Body of pancreas (tissue), 4 donors: ENCODE results near the gene AVPI1.
"Not testable (repeated sequence)": the region's sequence is repeated elsewhere in the genome, so short reads cannot be mapped to it uniquely, and the experiment has no call there.

Experiments used
- POLR2A ChIP-seq, 3 donors: fragments of 450-650 bp; IDR thresholded peaks; one replicate each; pipeline ENCODE4 v1.6.1; 2016; ENCODE audit warnings: antibody characterized with exemption in 3 of 3, mild to moderate bottlenecking in 2 of 3
- TF ChIP-seq, protein P1 (sequence below), 7 experiments: fragments of 450-650 bp in 4 of 7; fragments of 200-600 bp in 3 of 7; sonication (generic) in 3 of 7; IDR thresholded peaks; one replicate each; pipeline ENCODE4 v1.5.1; 2016 to 2019; ENCODE audit warnings: antibody characterized with exemption in 7 of 7

DNA sequence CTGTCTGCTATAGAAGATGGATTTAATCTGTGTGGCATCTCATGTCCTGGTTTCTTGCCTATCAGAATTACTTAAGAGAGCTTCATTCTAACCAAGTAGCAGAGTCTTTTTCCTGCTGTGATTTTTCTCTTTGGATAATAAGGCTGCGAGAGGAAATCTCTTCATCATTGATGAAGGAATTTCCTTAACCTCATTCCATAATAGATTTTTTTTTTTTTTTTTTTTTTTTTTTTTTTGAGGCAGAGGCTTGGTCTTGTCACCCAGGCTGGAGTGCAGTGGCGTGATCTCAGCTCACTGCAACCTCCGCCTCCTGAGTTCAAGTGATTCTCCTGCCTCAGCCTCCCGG, 37.7 kb downstream of the AVPI1 start:
- TF ChIP-seq, protein P1, sequence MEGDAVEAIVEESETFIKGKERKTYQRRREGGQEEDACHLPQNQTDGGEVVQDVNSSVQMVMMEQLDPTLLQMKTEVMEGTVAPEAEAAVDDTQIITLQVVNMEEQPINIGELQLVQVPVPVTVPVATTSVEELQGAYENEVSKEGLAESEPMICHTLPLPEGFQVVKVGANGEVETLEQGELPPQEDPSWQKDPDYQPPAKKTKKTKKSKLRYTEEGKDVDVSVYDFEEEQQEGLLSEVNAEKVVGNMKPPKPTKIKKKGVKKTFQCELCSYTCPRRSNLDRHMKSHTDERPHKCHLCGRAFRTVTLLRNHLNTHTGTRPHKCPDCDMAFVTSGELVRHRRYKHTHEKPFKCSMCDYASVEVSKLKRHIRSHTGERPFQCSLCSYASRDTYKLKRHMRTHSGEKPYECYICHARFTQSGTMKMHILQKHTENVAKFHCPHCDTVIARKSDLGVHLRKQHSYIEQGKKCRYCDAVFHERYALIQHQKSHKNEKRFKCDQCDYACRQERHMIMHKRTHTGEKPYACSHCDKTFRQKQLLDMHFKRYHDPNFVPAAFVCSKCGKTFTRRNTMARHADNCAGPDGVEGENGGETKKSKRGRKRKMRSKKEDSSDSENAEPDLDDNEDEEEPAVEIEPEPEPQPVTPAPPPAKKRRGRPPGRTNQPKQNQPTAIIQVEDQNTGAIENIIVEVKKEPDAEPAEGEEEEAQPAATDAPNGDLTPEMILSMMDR (IDR thresholded peaks at IDR 0.05), result not testable (repeated sequence)
- not testable (repeated sequence) for TF ChIP-seq POLR2A (IDR thresholded peaks at IDR 0.05)
